CD4-positive, CD25-positive, alpha-beta regulatory T cell (primary cell): ENCODE results near the gene TNNI3. TPM values are rescaled to one million over a fixed set of nuclear protein-coding genes. Genes with fewer than 3 reads are reported as not detected.
A peak's percentile ranks its signal among the peaks of the same experiment; 100 is the strongest.
"Not testable (repeated sequence)": the region's sequence is repeated elsewhere in the genome, so short reads cannot be mapped to it uniquely, and the experiment has no call there.

ENCODE experiments used
- ATAC-seq, 2 donors: fragments of 150-1000 bp; cut with Tn5 transposase; one replicate each; pipeline ENCODE4 v1.10.0; 2021; ENCODE audit warnings: low read depth in 2 of 2, moderate number of reproducible peaks in 2 of 2, moderate library complexity in 1 of 2
- DNase-seq, 3 donors: peaks; one replicate each; pipeline versions ENCODE4 v3.0.0 to v3.0.0-alpha.2; 2012 to 2022; ENCODE audit warnings: mixed read lengths in 1 of 3
- H3K27ac ChIP-seq: one replicate; pipeline ENCODE4 v1.7.0; 2013; ENCODE audit warnings: mild to moderate bottlenecking, low read length; ENCODE audit not compliant: insufficient read depth, poor library complexity, severe bottlenecking
- H3K27me3 ChIP-seq: one replicate; pipeline ENCODE4 v1.7.0; 2013; ENCODE audit warnings: low read length; ENCODE audit not compliant: control insufficient read depth, insufficient read depth
- H3K36me3 ChIP-seq: one replicate; pipeline ENCODE4 v1.7.0; 2013; ENCODE audit warnings: mild to moderate bottlenecking, low read length, moderate library complexity; ENCODE audit not compliant: control insufficient read depth, insufficient read depth
- H3K4me1 ChIP-seq: 2 replicates; pipeline ENCODE4 v1.7.0; 2013; ENCODE audit warnings: mild to moderate bottlenecking, low read length; ENCODE audit not compliant: insufficient read depth, control insufficient read depth, poor library complexity, severe bottlenecking
- H3K4me3 ChIP-seq: one replicate; pipeline ENCODE4 v1.7.0; 2013; ENCODE audit warnings: low read depth, mild to moderate bottlenecking, low read length, moderate library complexity
- H3K9me3 ChIP-seq, 2 experiments: 1 replicate in 1 of 2; 2 replicates in 1 of 2; pipeline ENCODE4 v1.7.0; 2013; ENCODE audit warnings: low read length in 2 of 2, mild to moderate bottlenecking in 1 of 2, moderate library complexity in 1 of 2; ENCODE audit not compliant: control insufficient read depth in 2 of 2
- H3K27ac Mint-ChIP-seq, 3 donors: one replicate each; pipeline ENCODE4 v1.8.0; 2020 to 2022; ENCODE audit warnings: mild to moderate bottlenecking in 3 of 3, mixed read lengths in 3 of 3, moderate library complexity in 2 of 3
- H3K27me3 Mint-ChIP-seq: one replicate; pipeline ENCODE4 v1.8.0; 2022; ENCODE audit warnings: mild to moderate bottlenecking, mixed read lengths
- H3K36me3 Mint-ChIP-seq: one replicate; pipeline ENCODE4 v1.8.0; 2020; ENCODE audit warnings: mixed read lengths
- H3K4me1 Mint-ChIP-seq, 4 donors: one replicate each; pipeline ENCODE4 v1.8.0; 2020 to 2022; ENCODE audit warnings: mixed read lengths in 4 of 4, mild to moderate bottlenecking in 1 of 4
- H3K4me3 Mint-ChIP-seq, 4 donors: one replicate each; pipeline ENCODE4 v1.8.0; 2020 to 2022; ENCODE audit warnings: mild to moderate bottlenecking in 4 of 4, mixed read lengths in 4 of 4, moderate library complexity in 3 of 4
- H3K9me3 Mint-ChIP-seq, 7 donors: one replicate each; pipeline ENCODE4 v1.8.0; 2020 to 2022; ENCODE audit warnings: mixed read lengths in 7 of 7, mild to moderate bottlenecking in 3 of 7, moderate library complexity in 2 of 7
- polyA plus RNA-seq, 4 donors: library from polyadenylated mRNA; unstranded; fragments of 300-500 nt; fragmentation: Illumina TruSeq; gene quantifications; one replicate each; pipeline ENCODE4 v1.2.3, GENCODE V29; 2021
- total RNA-seq: library from RNA; stranded (reverse); gene quantifications from one replicate; pipeline ENCODE4 v1.2.3, GENCODE V29; 2022

TNNI3 gene
- total and polyA plus RNA-seq, 5 donors from 2014 or later: not detected

GRCh38 chr19:55112777-55113569 is 44.6 kb downstream of the TNNI3 start:
- Mint-ChIP-seq H3K36me3 (peaks cover 20% of the 10 kb centered on the region), H3K4me3 (peak overlapping the region in 2 of 4 donors; percentile 19 to 27)
- no peak overlapping the region for H3K27ac ChIP-seq

GRCh38 chr19:55112246-55112776 is 45.2 kb downstream of the TNNI3 start:
- H3K27ac ChIP-seq: no peak overlapping the region
- H3K27me3 Mint-ChIP-seq: peaks cover 6% of the 10 kb centered on the region
- DNase-seq (no peak), ATAC-seq (no peak)
- H3K36me3 ChIP-seq: peaks cover 26% of the 10 kb centered on the region
- H3K9me3 Mint-ChIP-seq: peaks cover 0 to 2% (median 0%) of the 10 kb centered on the region in 7 donors
- peaks cover 20% of the 10 kb centered on the region for H3K36me3 Mint-ChIP-seq
- H3K4me3 Mint-ChIP-seq: no peak overlapping the region
- peaks cover 27% of the 10 kb centered on the region for H3K4me1 ChIP-seq
- no peak overlapping the region for H3K27ac Mint-ChIP-seq
- H3K9me3 ChIP-seq: no peaks in the 10 kb centered on the region
- no peaks in the 10 kb centered on the region for H3K27me3 ChIP-seq
- no peak overlapping the region for H3K4me3 ChIP-seq
- H3K4me1 Mint-ChIP-seq: peaks cover 0 to 35% (median 17%) of the 10 kb centered on the region in 4 donors

More at GRCh38 chr19:55112777-55113569, 44.6 kb downstream of the TNNI3 start:
- Histone ChIP-seq H3K4me1 (peaks cover 30% of the 10 kb centered on the region), H3K9me3 (no peaks in the 10 kb centered on the region), H3K36me3 (peaks cover 26% of the 10 kb centered on the region), H3K4me3 (no peak overlapping the region), H3K27me3 (no peaks in the 10 kb centered on the region)
- H3K9me3 Mint-ChIP-seq: peaks cover 0 to 2% (median 0%) of the 10 kb centered on the region in 7 donors
- ATAC-seq (no peak), DNase-seq (no peak)
- peaks cover 10% of the 10 kb centered on the region for H3K27me3 Mint-ChIP-seq
- no peak overlapping the region for H3K27ac Mint-ChIP-seq
- H3K4me1 Mint-ChIP-seq: peaks cover 0 to 39% (median 22%) of the 10 kb centered on the region in 4 donors

- ATAC-seq (no peak), DNase-seq (no peak)
- no peaks in the 10 kb centered on the region for H3K27me3 ChIP-seq
- peaks cover 22% of the 10 kb centered on the region for H3K4me1 ChIP-seq
- H3K36me3 Mint-ChIP-seq: peaks cover 24% of the 10 kb centered on the region
- H3K4me1 Mint-ChIP-seq: peaks cover 0 to 33% (median 14%) of the 10 kb centered on the region in 4 donors
- peak overlapping the region in 1 of 3 donors; percentile 47 for H3K27ac Mint-ChIP-seq
- H3K36me3 ChIP-seq: peaks cover 29% of the 10 kb centered on the region
- H3K9me3 ChIP-seq: no peaks in the 10 kb centered on the region
- no peak overlapping the region for H3K4me3 ChIP-seq
- peaks cover 0 to 2% (median 0%) of the 10 kb centered on the region in 7 donors for H3K9me3 Mint-ChIP-seq
- H3K4me3 Mint-ChIP-seq: peak overlapping the region in 1 of 4 donors; percentile 74
- H3K27ac ChIP-seq: no peak overlapping the region
- peaks cover 4% of the 10 kb centered on the region for H3K27me3 Mint-ChIP-seq
These were observed 46.2 kb downstream of the TNNI3 start for GRCh38 chr19:55111238-55111831.

GRCh38 chr19:55109527-55110291 is 47.8 kb downstream of the TNNI3 start:
- H3K9me3 ChIP-seq: no peaks in the 10 kb centered on the region
- DNase-seq (no peak), ATAC-seq (no peak)
- Mint-ChIP-seq H3K4me3 (peak overlapping the region in 1 of 4 donors; percentile 47), H3K36me3 (peaks cover 27% of the 10 kb centered on the region), H3K27me3 (no peaks in the 10 kb centered on the region), H3K27ac (no peak overlapping the region), H3K9me3 (peaks cover 0 to 2% (median 0%) of the 10 kb centered on the region in 7 donors), H3K4me1 (peaks cover 0 to 17% (median 3%) of the 10 kb centered on the region in 4 donors)
- H3K36me3 ChIP-seq: peaks cover 29% of the 10 kb centered on the region
- H3K4me1 ChIP-seq: peaks cover 6% of the 10 kb centered on the region
- H3K27me3 ChIP-seq: no peaks in the 10 kb centered on the region
- no peak overlapping the region for H3K4me3 ChIP-seq
- H3K27ac ChIP-seq: no peak overlapping the region

- not testable (repeated sequence) for H3K4me3 Mint-ChIP-seq
These were observed 50.3 kb downstream of the TNNI3 start for GRCh38 chr19:55107252-55107651.

GRCh38 chr19:55106591-55106990 is 50.9 kb downstream of the TNNI3 start:
- Histone ChIP-seq H3K4me3 (no peak overlapping the region), H3K27me3 (no peaks in the 10 kb centered on the region), H3K9me3 (peaks cover 2 to 7% of the 10 kb centered on the region in 2 experiments), H3K27ac (no peak overlapping the region), H3K36me3 (peaks cover 37% of the 10 kb centered on the region), H3K4me1 (no peaks in the 10 kb centered on the region)
- Mint-ChIP-seq H3K4me1 (peaks cover 0 to 9% (median 4%) of the 10 kb centered on the region in 4 donors), H3K27ac (peak overlapping the region in 1 of 3 donors; percentile 47), H3K36me3 (peaks cover 38% of the 10 kb centered on the region), H3K27me3 (no peaks in the 10 kb centered on the region), H3K9me3 (peaks cover 0 to 2% (median 0%) of the 10 kb centered on the region in 7 donors), H3K4me3 (no peak overlapping the region)
- ATAC-seq (no peak), DNase-seq (no peak)

More at GRCh38 chr19:55107252-55107651, 50.3 kb downstream of the TNNI3 start:
- H3K9me3 ChIP-seq, ATAC-seq, H3K9me3 Mint-ChIP-seq, H3K27me3 Mint-ChIP-seq, H3K4me1 ChIP-seq, DNase-seq, H3K27me3 ChIP-seq, H3K27ac ChIP-seq, H3K4me3 ChIP-seq, H3K4me1 Mint-ChIP-seq: not testable (repeated sequence)
- peaks cover 37% of the 10 kb centered on the region for H3K36me3 ChIP-seq
- H3K27ac Mint-ChIP-seq: peak overlapping the region in 1 of 3 donors; percentile 47
- peaks cover 32% of the 10 kb centered on the region for H3K36me3 Mint-ChIP-seq

- peaks cover 34% of the 10 kb centered on the region for H3K36me3 ChIP-seq
- Mint-ChIP-seq H3K9me3 (peaks cover 0 to 2% (median 0%) of the 10 kb centered on the region in 7 donors), H3K4me3 (no peak overlapping the region), H3K27ac (no peak overlapping the region), H3K36me3 (peaks cover 31% of the 10 kb centered on the region), H3K4me1 (peaks cover 0 to 6% (median 2%) of the 10 kb centered on the region in 4 donors), H3K27me3 (no peaks in the 10 kb centered on the region)
- H3K9me3 ChIP-seq: peaks cover 2 to 7% of the 10 kb centered on the region in 2 experiments
- no peak for DNase-seq
- no peak for ATAC-seq
- no peak overlapping the region for H3K4me3 ChIP-seq
- no peak overlapping the region for H3K27ac ChIP-seq
- no peaks in the 10 kb centered on the region for H3K27me3 ChIP-seq
- H3K4me1 ChIP-seq: no peaks in the 10 kb centered on the region
These were observed 52.3 kb downstream of the TNNI3 start for GRCh38 chr19:55105237-55105636.
